Fibroblast of the aortic adventitia (primary cell): ENCODE data around the gene ATP8A2. TPM values are rescaled to one million over a fixed set of nuclear protein-coding genes. Genes with fewer than 3 reads are reported as not detected.

Experiments used
- DNase-seq: peaks from one replicate; pipeline ENCODE4 v3.0.0-alpha.2; 2010; ENCODE audit warnings: low read depth
- H3K4me3 ChIP-seq: 2 replicates; pipeline ENCODE4 v1.5.1; 2011; ENCODE audit warnings: low read depth, mild to moderate bottlenecking, control low read depth, low read length, moderate library complexity
- CTCF ChIP-seq: IDR thresholded peaks from 2 replicates; pipeline ENCODE4 v1.5.1; 2011; ENCODE audit warnings: mild to moderate bottlenecking, low read length, control low read depth, inconsistent platforms; ENCODE audit not compliant: insufficient read depth
- total RNA-seq: library from RNA; depleted of rRNA; stranded (reverse); fragments of >200 nt; gene quantifications from 2 replicates; pipeline ENCODE4 v1.2.3, GENCODE V29; 2012; ENCODE audit warnings: low replicate concordance

ATP8A2 gene
- total RNA-seq, 1 donor = under 0.01 TPM

- no peak for TF ChIP-seq CTCF
- H3K4me3 ChIP-seq = no peak overlapping the region
- DNase-seq = no peak
These were observed 277.3 kb downstream of the ATP8A2 start for GRCh38 chr13:25649001-25649633.

DNA sequence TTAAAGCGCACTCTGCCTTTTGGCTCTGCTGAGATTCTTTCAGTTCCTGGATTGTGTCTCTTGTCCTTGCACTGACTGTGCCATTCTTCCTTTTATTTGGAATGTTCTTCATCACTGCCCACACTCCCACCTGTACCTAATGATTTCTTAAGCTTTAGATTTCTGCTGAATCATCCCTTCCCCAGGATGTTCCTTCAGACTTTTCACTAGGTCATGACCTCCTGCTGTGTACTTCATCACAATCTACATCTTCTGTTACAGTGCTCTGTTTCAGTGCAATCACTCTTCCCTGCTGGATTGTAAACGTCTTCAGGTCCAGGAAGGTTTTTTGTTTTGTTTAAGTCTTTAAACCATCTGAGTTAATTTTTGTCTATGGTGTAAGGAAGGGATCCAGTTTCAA lies 281.0 kb downstream of the ATP8A2 start:
- TF ChIP-seq CTCF = no peak
- H3K4me3 ChIP-seq = no peak overlapping the region
- DNase-seq = no peak

- TF ChIP-seq CTCF = no peak
- DNase-seq = no peak
These were observed 282.5 kb downstream of the ATP8A2 start for GRCh38 chr13:25654322-25654721.

DNA sequence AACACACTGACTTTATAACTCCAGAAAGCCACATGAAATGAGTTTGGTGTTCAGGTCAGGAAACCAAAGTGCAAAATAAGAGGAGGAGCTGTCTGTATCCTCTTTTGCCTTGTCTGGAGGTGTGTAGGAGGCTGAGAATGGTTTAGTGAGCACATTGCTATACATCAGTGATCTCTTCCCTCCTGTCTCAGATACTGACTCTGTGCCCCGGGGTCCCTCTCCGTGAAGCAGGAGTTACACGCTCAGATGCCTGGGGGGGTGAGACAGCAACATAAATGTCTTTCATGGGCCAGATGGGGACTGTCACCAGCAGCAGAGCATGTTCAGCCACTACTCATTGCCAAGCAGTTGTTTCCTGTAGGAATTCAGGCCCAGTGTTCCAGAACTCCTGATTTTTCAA lies 285.4 kb downstream of the ATP8A2 start:
- H3K4me3 ChIP-seq = no peak overlapping the region
- TF ChIP-seq CTCF = no peak
- no peak for DNase-seq

More at GRCh38 chr13:25654322-25654721, 282.5 kb downstream of the ATP8A2 start:
- no peak overlapping the region for H3K4me3 ChIP-seq

DNA sequence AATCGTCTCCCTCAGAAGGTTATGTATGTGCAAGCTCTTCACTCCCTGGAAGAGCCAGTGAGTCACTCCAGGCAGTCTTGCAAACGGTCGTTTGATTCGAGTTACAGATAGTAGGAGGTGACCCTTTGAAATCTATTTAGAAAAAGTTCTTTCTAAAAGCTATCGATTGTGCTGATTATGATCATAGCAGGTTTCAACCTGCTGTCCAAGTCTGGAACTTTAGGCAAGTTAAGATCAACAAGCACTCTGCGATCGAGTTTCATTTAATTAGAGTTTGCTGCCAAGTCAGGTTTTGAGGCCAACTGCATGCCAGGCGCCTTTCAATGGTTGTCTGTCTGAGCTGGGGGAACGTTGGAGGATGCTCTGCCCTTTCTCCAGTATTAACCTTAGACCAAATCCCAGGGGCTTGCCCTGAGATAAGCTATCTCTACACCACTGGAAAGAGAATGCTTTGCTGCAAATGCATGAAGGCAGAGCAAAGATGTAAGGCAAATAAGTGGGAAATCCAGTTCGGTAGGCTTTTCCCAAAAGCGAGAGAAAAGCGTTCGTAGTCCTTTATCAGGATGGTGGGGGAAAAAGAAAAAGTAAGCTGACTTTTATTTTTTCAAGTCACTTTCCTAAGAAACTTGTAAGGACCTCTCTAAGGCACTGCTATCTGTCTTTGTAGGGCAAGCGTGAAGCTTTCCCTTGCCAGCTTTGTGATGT lies 287.5 kb downstream of the ATP8A2 start:
- H3K4me3 ChIP-seq = no peak overlapping the region
- no peak for DNase-seq
- TF ChIP-seq CTCF = no peak

- H3K4me3 ChIP-seq = no peak overlapping the region
- TF ChIP-seq CTCF = no peak
- DNase-seq = no peak
These were observed 289.2 kb downstream of the ATP8A2 start for GRCh38 chr13:25660996-25661395.
